Measurements from ENCODE around the gene RSBN1L. TPM values are rescaled to one million over a fixed set of nuclear protein-coding genes. Genes with fewer than 3 reads are reported as not detected.

The RSBN1L gene
- polyA plus RNA-seq, 1 donor (not counting 4 experiments of a cell fraction or from before 2014, with no cell fraction given) = 9.6 TPM

DNA sequence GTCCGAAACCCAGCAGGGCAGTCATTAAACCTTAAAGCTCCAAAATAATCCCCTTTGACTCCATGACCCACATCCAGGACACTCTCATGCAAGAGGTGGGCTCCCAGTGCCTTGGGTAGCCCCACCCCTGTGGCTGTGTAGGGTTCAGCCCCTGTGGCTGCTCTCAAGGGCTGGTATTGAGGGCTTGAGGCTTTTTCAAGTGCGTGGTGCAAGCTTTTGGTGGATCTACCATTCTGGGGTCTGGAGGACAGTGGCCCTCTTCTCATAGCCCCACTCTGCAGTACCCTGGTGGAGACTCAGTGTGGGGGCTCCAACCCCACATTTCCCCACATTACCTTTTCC, 50.5 kb downstream of the RSBN1L start:
- Histone ChIP-seq H3K9me3 (ENCODE audit: control insufficient read depth, low read depth, low read length) (no peaks in the 10 kb centered on the region), H3K79me2 (ENCODE audit: control insufficient read depth, insufficient read depth, low read length) (peaks cover 2% of the 10 kb centered on the region), H3K27ac (ENCODE audit: control insufficient read depth, insufficient read depth, low read length) (no peak overlapping the region), H3K27me3 (ENCODE audit: control insufficient read depth, extremely low read depth, insufficient read depth, low read length) (no peaks in the 10 kb centered on the region), H4K20me1 (ENCODE audit: control insufficient read depth, extremely low read depth, insufficient read depth, low read length) (no peaks in the 10 kb centered on the region), H3K36me3 (ENCODE audit: control insufficient read depth in 2 of 2, extremely low read depth in 1 of 2, insufficient read depth in 2 of 2, low read length in 2 of 2) (no peaks in the 10 kb centered on the region), H3K9me1 (ENCODE audit: control insufficient read depth, extremely low read depth, insufficient read depth, low read length) (no peaks in the 10 kb centered on the region), H3K9ac (ENCODE audit: control insufficient read depth, extremely low read depth, insufficient read depth, low read length) (no peak overlapping the region), H3K4me2 (ENCODE audit: control insufficient read depth, extremely low read depth, insufficient read depth, low read depth, low read length) (no peak overlapping the region), H3K4me1 (ENCODE audit: control insufficient read depth, extremely low read depth, insufficient read depth, low read length) (no peaks in the 10 kb centered on the region), H2AFZ (ENCODE audit: control insufficient read depth, low read length) (no peak overlapping the region), H3K4me3 (ENCODE audit: control insufficient read depth in 2 of 3, extremely low read depth in 1 of 3, insufficient read depth in 2 of 3, low read depth in 1 of 3, low read length in 3 of 3) (no peak overlapping the region)
- no peak for DNase-seq (ENCODE audit: low read depth, low spot score)
- FAIRE-seq = no peak
- TF ChIP-seq, protein P1, sequence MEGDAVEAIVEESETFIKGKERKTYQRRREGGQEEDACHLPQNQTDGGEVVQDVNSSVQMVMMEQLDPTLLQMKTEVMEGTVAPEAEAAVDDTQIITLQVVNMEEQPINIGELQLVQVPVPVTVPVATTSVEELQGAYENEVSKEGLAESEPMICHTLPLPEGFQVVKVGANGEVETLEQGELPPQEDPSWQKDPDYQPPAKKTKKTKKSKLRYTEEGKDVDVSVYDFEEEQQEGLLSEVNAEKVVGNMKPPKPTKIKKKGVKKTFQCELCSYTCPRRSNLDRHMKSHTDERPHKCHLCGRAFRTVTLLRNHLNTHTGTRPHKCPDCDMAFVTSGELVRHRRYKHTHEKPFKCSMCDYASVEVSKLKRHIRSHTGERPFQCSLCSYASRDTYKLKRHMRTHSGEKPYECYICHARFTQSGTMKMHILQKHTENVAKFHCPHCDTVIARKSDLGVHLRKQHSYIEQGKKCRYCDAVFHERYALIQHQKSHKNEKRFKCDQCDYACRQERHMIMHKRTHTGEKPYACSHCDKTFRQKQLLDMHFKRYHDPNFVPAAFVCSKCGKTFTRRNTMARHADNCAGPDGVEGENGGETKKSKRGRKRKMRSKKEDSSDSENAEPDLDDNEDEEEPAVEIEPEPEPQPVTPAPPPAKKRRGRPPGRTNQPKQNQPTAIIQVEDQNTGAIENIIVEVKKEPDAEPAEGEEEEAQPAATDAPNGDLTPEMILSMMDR (optimal IDR thresholded peaks at IDR 0.05 in 1 of 3, IDR thresholded peaks at IDR 0.05 in 1 of 3, conservative IDR thresholded peaks at IDR 0.05 in 1 of 3; ENCODE audit: extremely low read depth in 1 of 3, insufficient read depth in 2 of 3, low read length in 3 of 3) = no peak
- TF ChIP-seq EZH2 (IDR thresholded peaks at IDR 0.05; ENCODE audit: low read length) = no peak
- dilution Hi-C loops (cut with MboI; ENCODE audit: extremely low pct_ligation_motif_present, low sequenced_read_pairs) = no loop called here

DNA sequence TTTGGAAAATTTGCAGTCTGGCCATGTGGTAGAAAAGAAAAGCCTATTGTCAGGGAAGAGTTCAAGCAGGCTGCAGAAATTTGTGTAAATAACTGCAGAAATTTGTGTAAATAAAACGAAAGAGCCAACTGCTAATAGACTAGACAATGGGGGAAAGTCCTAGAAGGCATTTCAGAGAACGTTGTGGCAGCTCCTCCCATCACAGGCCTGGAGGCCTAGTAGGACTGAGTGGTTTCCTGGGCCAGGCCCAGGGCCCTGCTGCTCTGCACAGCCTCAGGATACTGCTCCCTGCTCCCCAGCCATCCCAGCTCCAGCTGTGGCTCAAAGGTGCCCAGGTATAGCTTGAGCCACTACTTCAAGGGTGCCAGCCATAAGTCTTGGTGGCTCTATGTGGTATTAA, 50.9 kb downstream of the RSBN1L start:
- no peaks in the 10 kb centered on the region for H3K36me3 ChIP-seq (ENCODE audit: control insufficient read depth in 2 of 2, extremely low read depth in 1 of 2, insufficient read depth in 2 of 2, low read length in 2 of 2)
- no peak for FAIRE-seq
- H3K79me2 ChIP-seq (ENCODE audit: control insufficient read depth, insufficient read depth, low read length) = peaks cover 2% of the 10 kb centered on the region

More for the DNA sequence above, 50.9 kb downstream of the RSBN1L start:
- TF ChIP-seq EZH2 (IDR thresholded peaks at IDR 0.05; ENCODE audit: low read length) = no peak
- TF ChIP-seq, protein P1 (optimal IDR thresholded peaks at IDR 0.05 in 1 of 3, IDR thresholded peaks at IDR 0.05 in 1 of 3, conservative IDR thresholded peaks at IDR 0.05 in 1 of 3; ENCODE audit: extremely low read depth in 1 of 3, insufficient read depth in 2 of 3, low read length in 3 of 3) = no peak
- H3K9me1 ChIP-seq (ENCODE audit: control insufficient read depth, extremely low read depth, insufficient read depth, low read length) = no peaks in the 10 kb centered on the region
- H3K4me1 ChIP-seq (ENCODE audit: control insufficient read depth, extremely low read depth, insufficient read depth, low read length) = no peaks in the 10 kb centered on the region
- H3K4me2 ChIP-seq (ENCODE audit: control insufficient read depth, extremely low read depth, insufficient read depth, low read depth, low read length) = no peak overlapping the region
- H3K9me3 ChIP-seq (ENCODE audit: control insufficient read depth, low read depth, low read length) = no peaks in the 10 kb centered on the region
- no peaks in the 10 kb centered on the region for H3K27me3 ChIP-seq (ENCODE audit: control insufficient read depth, extremely low read depth, insufficient read depth, low read length)
- H2AFZ ChIP-seq (ENCODE audit: control insufficient read depth, low read length) = no peak overlapping the region
- dilution Hi-C loops (cut with MboI; ENCODE audit: extremely low pct_ligation_motif_present, low sequenced_read_pairs) = no loop called here
- no peak overlapping the region for H3K9ac ChIP-seq (ENCODE audit: control insufficient read depth, extremely low read depth, insufficient read depth, low read length)
- no peak overlapping the region for H3K27ac ChIP-seq (ENCODE audit: control insufficient read depth, insufficient read depth, low read length)
- no peak overlapping the region for H3K4me3 ChIP-seq (ENCODE audit: control insufficient read depth in 2 of 3, extremely low read depth in 1 of 3, insufficient read depth in 2 of 3, low read depth in 1 of 3, low read length in 3 of 3)
- no peaks in the 10 kb centered on the region for H4K20me1 ChIP-seq (ENCODE audit: control insufficient read depth, extremely low read depth, insufficient read depth, low read length)
- no peak for DNase-seq (ENCODE audit: low read depth, low spot score)

Measured in keratinocyte (primary cell).